Smooth muscle cell (in vitro differentiated cells): ENCODE results near the gene ADAMTS18. TPM values are rescaled to one million over a fixed set of nuclear protein-coding genes. Genes with fewer than 3 reads are reported as not detected.

Experiments used
- DNase-seq: peaks from one replicate; lab custom pipeline; 2025; ENCODE audit not compliant: unreplicated experiment; lab: John Stamatoyannopoulos, UW
- H2AFZ ChIP-seq: fragments of 200-600 bp; sonication (generic); 2 replicates; pipeline ENCODE4 v1.6.0; 2016; ENCODE audit warnings: antibody characterized with exemption, low read depth, mild to moderate bottlenecking
- H3F3A ChIP-seq: fragments of 200-600 bp; sonication (generic); 2 replicates; pipeline ENCODE4 v1.6.0; 2017; ENCODE audit warnings: antibody characterized with exemption, low read depth
- H3K27ac ChIP-seq: fragments of 200-600 bp; sonication (generic); 2 replicates; pipeline ENCODE4 v1.5.1; 2016; ENCODE audit warnings: low read depth, mild to moderate bottlenecking
- H3K27me3 ChIP-seq: fragments of 200-600 bp; sonication (generic); 2 replicates; pipeline ENCODE4 v1.6.1; 2016; ENCODE audit warnings: low read depth, mild to moderate bottlenecking
- H3K36me3 ChIP-seq: fragments of 200-600 bp; sonication (generic); 2 replicates; pipeline ENCODE4 v1.5.1; 2016; ENCODE audit warnings: low read depth
- H3K4me1 ChIP-seq: fragments of 200-600 bp; sonication (generic); 2 replicates; pipeline ENCODE4 v1.5.1; 2016; ENCODE audit warnings: low read depth
- H3K4me2 ChIP-seq: fragments of 200-600 bp; sonication (generic); 2 replicates; pipeline ENCODE4 v1.6.0; 2016; ENCODE audit warnings: mild to moderate bottlenecking
- H3K4me3 ChIP-seq: fragments of 200-600 bp; sonication (generic); 2 replicates; pipeline ENCODE4 v1.5.1; 2016; ENCODE audit warnings: mild to moderate bottlenecking
- H3K79me2 ChIP-seq: fragments of 200-600 bp; sonication (generic); 2 replicates; pipeline ENCODE4 v1.6.0; 2016; ENCODE audit warnings: low read depth, mild to moderate bottlenecking
- H3K9ac ChIP-seq: fragments of 200-600 bp; sonication (generic); 2 replicates; pipeline ENCODE4 v1.6.0; 2016; ENCODE audit warnings: low read depth
- H3K9me3 ChIP-seq: fragments of 200-600 bp; sonication (generic); replicated peaks from 2 replicates; pipeline ENCODE4 v1.5.1; 2016; ENCODE audit warnings: low read depth
- H4K20me1 ChIP-seq: fragments of 200-600 bp; sonication (generic); 2 replicates; pipeline ENCODE4 v1.6.0; 2016; ENCODE audit warnings: low read depth
- WGBS: methylation state at CpG from one replicate; pipeline ENCODE4 v1.1.7; 2016; ENCODE audit warnings: low lambda C conversion rate; 5-methylcytosine and 5-hydroxymethylcytosine counted together
- polyA plus RNA-seq: library from polyadenylated mRNA; unstranded; fragments of >200 nt; fragmentation: Nextera tagmentation; extraction: Ambion mirVana; gene quantifications from 2 replicates; pipeline ENCODE4 v1.2.1, GENCODE V29; 2016
- total RNA-seq: library from RNA; depleted of rRNA; stranded (reverse); fragments of >200 nt; gene quantifications from 2 replicates; pipeline ENCODE4 v1.2.3, GENCODE V29; 2014
- TF ChIP-seq, protein P1 (sequence below): fragments of 200-600 bp; sonication (generic); IDR thresholded peaks from 2 replicates; pipeline ENCODE4 v1.5.1; 2017; ENCODE audit warnings: borderline replicate concordance, mild to moderate bottlenecking, antibody characterized with exemption; ENCODE audit not compliant: insufficient read depth, poor library complexity, severe bottlenecking

Gene ADAMTS18
- total and polyA plus RNA-seq, 2 experiments from 2014 or later, result 0.05 to 4.4 TPM

DNA sequence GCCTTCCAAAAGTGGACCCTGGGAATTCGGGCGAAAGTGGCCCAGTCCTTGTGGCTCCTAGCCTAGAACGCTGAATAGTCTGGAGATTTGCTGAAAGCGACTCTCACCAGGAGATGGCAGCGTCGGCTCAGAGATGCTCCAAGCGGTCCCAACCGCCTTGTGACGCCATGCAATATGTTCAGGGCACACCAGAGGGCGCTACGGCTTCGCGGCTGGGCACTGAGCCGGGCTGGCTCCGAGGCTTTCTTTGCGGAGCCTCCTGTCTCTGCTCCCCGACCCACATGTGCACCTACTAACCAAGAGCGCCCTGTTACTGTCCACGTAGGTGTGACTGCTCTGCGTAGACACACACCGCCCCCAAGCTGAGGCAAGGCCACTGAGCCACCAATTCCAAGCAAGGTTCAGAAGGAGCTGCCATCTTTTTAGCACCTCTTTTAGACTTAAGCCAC is 198.7 kb downstream of the ADAMTS18 start:
- no peaks in the 10 kb centered on the region for H4K20me1 ChIP-seq
- H3K9ac ChIP-seq, result no peak overlapping the region
- DNase-seq, result peak; percentile 73
- TF ChIP-seq, protein P1, sequence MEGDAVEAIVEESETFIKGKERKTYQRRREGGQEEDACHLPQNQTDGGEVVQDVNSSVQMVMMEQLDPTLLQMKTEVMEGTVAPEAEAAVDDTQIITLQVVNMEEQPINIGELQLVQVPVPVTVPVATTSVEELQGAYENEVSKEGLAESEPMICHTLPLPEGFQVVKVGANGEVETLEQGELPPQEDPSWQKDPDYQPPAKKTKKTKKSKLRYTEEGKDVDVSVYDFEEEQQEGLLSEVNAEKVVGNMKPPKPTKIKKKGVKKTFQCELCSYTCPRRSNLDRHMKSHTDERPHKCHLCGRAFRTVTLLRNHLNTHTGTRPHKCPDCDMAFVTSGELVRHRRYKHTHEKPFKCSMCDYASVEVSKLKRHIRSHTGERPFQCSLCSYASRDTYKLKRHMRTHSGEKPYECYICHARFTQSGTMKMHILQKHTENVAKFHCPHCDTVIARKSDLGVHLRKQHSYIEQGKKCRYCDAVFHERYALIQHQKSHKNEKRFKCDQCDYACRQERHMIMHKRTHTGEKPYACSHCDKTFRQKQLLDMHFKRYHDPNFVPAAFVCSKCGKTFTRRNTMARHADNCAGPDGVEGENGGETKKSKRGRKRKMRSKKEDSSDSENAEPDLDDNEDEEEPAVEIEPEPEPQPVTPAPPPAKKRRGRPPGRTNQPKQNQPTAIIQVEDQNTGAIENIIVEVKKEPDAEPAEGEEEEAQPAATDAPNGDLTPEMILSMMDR, result peak; percentile 100
- H3K4me1 ChIP-seq, result no peaks in the 10 kb centered on the region
- 3% methylated on average over 21 of the region's 21 CpGs for WGBS
- no peaks in the 10 kb centered on the region for H3K79me2 ChIP-seq
- H3K27me3 ChIP-seq, result peaks cover 3% of the 10 kb centered on the region
- H3F3A ChIP-seq, result no peaks in the 10 kb centered on the region
- peak overlapping the region; percentile 53 for H2AFZ ChIP-seq
- H3K36me3 ChIP-seq, result no peaks in the 10 kb centered on the region
- H3K27ac ChIP-seq, result no peak overlapping the region
- H3K4me3 ChIP-seq, result peak overlapping the region; percentile 40
- no peaks in the 10 kb centered on the region for H3K9me3 ChIP-seq
- peak overlapping the region; percentile 86 for H3K4me2 ChIP-seq

DNA sequence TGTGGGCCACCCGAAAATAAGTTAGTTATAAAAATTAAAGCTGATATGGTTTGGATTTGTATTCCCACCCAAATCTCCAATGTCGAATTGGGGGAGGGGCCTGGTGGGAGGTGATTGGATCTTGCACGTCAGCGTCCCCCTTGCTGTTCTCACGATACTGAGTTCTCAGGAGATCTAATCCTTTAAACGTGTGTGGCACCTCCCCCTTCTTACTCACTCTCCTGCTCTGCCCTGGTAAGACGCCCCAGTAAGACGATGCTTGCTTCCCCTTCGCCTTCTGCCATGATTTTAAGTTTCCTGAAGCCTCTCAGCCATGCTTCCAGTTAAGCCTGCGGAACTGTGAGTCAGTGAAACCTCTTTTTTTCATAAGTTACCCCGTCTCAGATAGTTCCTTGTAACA is 200.2 kb downstream of the ADAMTS18 start:
- no peaks in the 10 kb centered on the region for H3K79me2 ChIP-seq
- WGBS, result 54% methylated on average over 11 of the region's 11 CpGs
- no peaks in the 10 kb centered on the region for H3F3A ChIP-seq
- H3K4me2 ChIP-seq, result no peak overlapping the region
- H3K4me3 ChIP-seq, result no peak overlapping the region
- H3K27ac ChIP-seq, result no peak overlapping the region
- no peaks in the 10 kb centered on the region for H3K36me3 ChIP-seq
- H3K4me1 ChIP-seq, result no peaks in the 10 kb centered on the region
- H2AFZ ChIP-seq, result no peak overlapping the region
- TF ChIP-seq, protein P1, result no peak
- H3K9me3 ChIP-seq, result no peaks in the 10 kb centered on the region
- H3K27me3 ChIP-seq, result peaks cover 2% of the 10 kb centered on the region
- no peak overlapping the region for H3K9ac ChIP-seq
- no peak for DNase-seq
- H4K20me1 ChIP-seq, result no peaks in the 10 kb centered on the region

DNA sequence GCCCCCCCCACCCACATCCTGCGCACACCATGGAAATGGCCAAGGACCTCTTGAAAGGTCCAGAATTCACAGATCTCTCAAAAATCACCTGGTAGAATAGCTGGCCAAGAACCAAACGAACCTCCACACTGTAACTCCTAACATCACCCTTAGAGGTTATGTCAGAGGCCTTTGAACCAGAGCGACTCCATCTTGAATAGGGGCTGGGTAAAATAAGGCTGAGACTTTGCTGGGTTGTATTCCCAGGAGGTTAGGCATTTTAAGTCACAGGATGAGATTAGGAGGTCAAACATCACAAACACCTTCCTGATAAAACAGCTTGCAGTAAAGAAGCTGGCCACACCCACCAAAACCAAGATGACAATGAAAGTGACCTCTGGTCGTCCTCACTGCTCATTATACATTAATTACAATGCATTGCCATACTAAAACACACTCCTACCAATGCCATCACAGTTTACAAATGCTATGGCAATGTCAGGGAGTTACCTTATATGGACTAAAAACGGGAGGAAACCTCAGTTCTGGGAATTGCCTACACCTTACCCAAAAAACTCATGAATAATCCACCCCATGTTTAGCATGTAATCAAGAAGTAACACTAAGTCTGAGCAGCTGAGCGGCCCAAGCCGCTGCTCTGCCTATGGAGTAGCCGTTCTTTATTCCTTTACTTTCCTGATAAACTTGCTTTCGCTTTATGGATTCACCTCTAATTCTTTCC is 200.9 kb downstream of the ADAMTS18 start:
- H3F3A ChIP-seq, result no peaks in the 10 kb centered on the region
- H4K20me1 ChIP-seq, result no peaks in the 10 kb centered on the region
- H3K27ac ChIP-seq, result no peak overlapping the region
- H3K27me3 ChIP-seq, result no peaks in the 10 kb centered on the region
- no peak for DNase-seq
- TF ChIP-seq, protein P1, result no peak
- H3K36me3 ChIP-seq, result no peaks in the 10 kb centered on the region
- no peaks in the 10 kb centered on the region for H3K4me1 ChIP-seq
- H3K79me2 ChIP-seq, result no peaks in the 10 kb centered on the region
- H3K4me2 ChIP-seq, result no peak overlapping the region
- WGBS, result 92% methylated on average over 9 of the region's 9 CpGs
- no peak overlapping the region for H2AFZ ChIP-seq
- no peak overlapping the region for H3K9ac ChIP-seq
- H3K9me3 ChIP-seq, result no peaks in the 10 kb centered on the region
- no peak overlapping the region for H3K4me3 ChIP-seq

Other genes with a start within 250 kb of the ADAMTS18 start
- 8.0 and 9.3 TPM in 2 replicates for gene MON1B, start 243.8 kb downstream of the ADAMTS18 start, total RNA-seq
- 16.2 and 20.9 TPM in 2 replicates for gene MON1B, start 243.8 kb downstream of the ADAMTS18 start, polyA plus RNA-seq
- 1.6 and 3.4 TPM in 2 replicates for gene SYCE1L, start 235.6 kb downstream of the ADAMTS18 start, total RNA-seq
- gene SYCE1L, start 235.6 kb downstream of the ADAMTS18 start, polyA plus RNA-seq, result 3.7 and 3.8 TPM in 2 replicates